HCT116 (cell line): ENCODE results near the gene SLC35B2. TPM values are rescaled to one million over a fixed set of nuclear protein-coding genes. Genes with fewer than 3 reads are reported as not detected.

Experiments used
- ATAC-seq: fragments of 200-7000 bp; cut with Tn5 transposase; 2 replicates; pipeline ENCODE4 v1.9.1; 2020; ENCODE audit warnings: mild to moderate bottlenecking, moderate library complexity
- BruUV-seq: library from RNA; stranded (reverse); fragments of 400-500 nt; replicated peaks from 2 replicates; lab custom pipeline; 2021; lab: Mats Ljungman, UMichigan
- CTCF ChIA-PET: fragments of 300-600 bp; sonication (Branson Sonifier 250); formaldehyde crosslinking; loops from one replicate; lab custom pipeline; 2021; ENCODE audit warnings: antibody characterized with exemption; lab: Charles Lee
- POLR2A ChIA-PET: fragments of 300-600, 350-600 bp; sonication (Branson Sonifier 250); formaldehyde crosslinking; loops from one replicate; lab custom pipeline; 2021; ENCODE audit warnings: antibody characterized with exemption; lab: Charles Lee
- RAD21 ChIA-PET, 2 experiments: fragments of 300-600 bp; sonication (Branson Sonifier 250); formaldehyde crosslinking; loops; one replicate each; lab custom pipeline; 2023; ENCODE audit warnings: low total read pairs in 2 of 2; ENCODE audit not compliant: uncharacterized antibody in 2 of 2, unreplicated experiment in 2 of 2, low non-redundant PET in 1 of 2; lab: Charles Lee
- DNase-seq: peaks from one replicate; pipeline ENCODE4 v3.0.0-alpha.2; 2010; ENCODE audit warnings: low read depth, low spot score
- H2AFZ ChIP-seq: fragments of 200-600 bp; shearing (Covaris generic), sonication (generic); 2 replicates; pipeline ENCODE4 v1.6.1; 2017; ENCODE audit warnings: low read depth, mixed run types, mixed read lengths, antibody characterized with exemption, low read length; ENCODE audit not compliant: poor library complexity, severe bottlenecking
- H3K27ac ChIP-seq: 2 replicates; pipeline ENCODE4 v1.5.1; 2012; ENCODE audit warnings: low read depth, low read length
- H3K27me3 ChIP-seq: fragments of 200-600 bp; sonication (generic); 2 replicates; pipeline ENCODE4 v1.6.1; 2016; ENCODE audit warnings: mixed run types, low read length, mixed read lengths; ENCODE audit not compliant: insufficient read depth
- H3K36me3 ChIP-seq, 2 experiments: fragments of 200-500 bp in 1 of 2; fragments of 200-600 bp in 1 of 2; sonication (Bioruptor generic) in 1 of 2; sonication (generic) in 1 of 2; 2 replicates each; pipeline versions ENCODE4 v1.5.1 to v1.6.1; 2014 to 2016; ENCODE audit warnings: low read length in 2 of 2, inconsistent platforms in 1 of 2, mixed read lengths in 1 of 2, mixed run types in 1 of 2; ENCODE audit not compliant: insufficient read depth in 2 of 2, control insufficient read depth in 1 of 2
- H3K4me1 ChIP-seq, 2 experiments: fragments of 200-600 bp in 1 of 2; sonication (generic) in 1 of 2; 2 replicates each; pipeline versions ENCODE4 v1.5.1 to v1.6.1; 2012 to 2017; ENCODE audit warnings: low read length in 2 of 2, inconsistent platforms in 1 of 2, mild to moderate bottlenecking in 1 of 2, mixed read lengths in 1 of 2, mixed run types in 1 of 2, moderate library complexity in 1 of 2; ENCODE audit not compliant: insufficient read depth in 2 of 2, control insufficient read depth in 1 of 2
- H3K4me2 ChIP-seq: fragments of 200-600 bp; sonication (generic); 2 replicates; pipeline ENCODE4 v1.6.1; 2017; ENCODE audit warnings: mixed run types, low read length, mixed read lengths
- H3K4me3 ChIP-seq, 2 experiments: fragments of 200-600 bp in 1 of 2; sonication (generic) in 1 of 2; replicated peaks in 1 of 2; 2 replicates each; pipeline ENCODE4 v1.5.1; 2011 to 2016; ENCODE audit warnings: low read length in 2 of 2, control low read depth in 1 of 2, low read depth in 1 of 2, mild to moderate bottlenecking in 1 of 2, mixed read lengths in 1 of 2, mixed run types in 1 of 2
- H3K79me2 ChIP-seq: fragments of 200-600 bp; sonication (generic); 2 replicates; pipeline ENCODE4 v1.6.1; 2017; ENCODE audit warnings: mild to moderate bottlenecking, mixed run types, low read length, moderate library complexity, mixed read lengths; ENCODE audit not compliant: insufficient read depth
- H3K9ac ChIP-seq: fragments of 200-600 bp; sonication (generic); 2 replicates; pipeline ENCODE4 v1.6.1; 2016; ENCODE audit warnings: low read length, mixed read lengths
- H3K9me2 ChIP-seq: fragments of 200-600 bp; sonication (generic), shearing (Covaris generic); 2 replicates; pipeline ENCODE4 v1.6.1; 2017; ENCODE audit warnings: mixed run types, mild to moderate bottlenecking, moderate library complexity; ENCODE audit not compliant: insufficient read depth
- H3K9me3 ChIP-seq, 2 experiments: fragments of 200-500 bp in 1 of 2; fragments of 200-600 bp in 1 of 2; sonication (Bioruptor generic) in 1 of 2; sonication (generic) in 1 of 2; 2 replicates each; pipeline ENCODE4 v1.6.1; 2014 to 2017; ENCODE audit warnings: low read length in 2 of 2, mixed read lengths in 2 of 2, inconsistent platforms in 1 of 2, low read depth in 1 of 2, mild to moderate bottlenecking in 1 of 2, mixed run types in 1 of 2, moderate library complexity in 1 of 2; ENCODE audit not compliant: control insufficient read depth in 1 of 2, insufficient read depth in 1 of 2
- H4K20me1 ChIP-seq: fragments of 200-600 bp; sonication (generic), shearing (Covaris generic); 2 replicates; pipeline ENCODE4 v1.6.1; 2017; ENCODE audit warnings: mixed run types, mild to moderate bottlenecking, moderate library complexity; ENCODE audit not compliant: insufficient read depth
- ATF3 ChIP-seq: IDR thresholded peaks from 2 replicates; pipeline ENCODE4 v1.6.1; 2012
- CEBPB ChIP-seq: IDR thresholded peaks from 2 replicates; pipeline ENCODE4 v1.6.1; 2012; ENCODE audit warnings: low read depth
- ELF1 ChIP-seq: IDR thresholded peaks from 2 replicates; pipeline ENCODE4 v1.6.1; 2012; ENCODE audit warnings: low read depth, borderline replicate concordance
- EZH2phosphoT487 ChIP-seq: fragments of 200-600 bp; IDR thresholded peaks from 2 replicates; pipeline ENCODE4 v1.6.1; 2018; ENCODE audit warnings: antibody characterized with exemption, borderline replicate concordance
- FOSL1 ChIP-seq: IDR thresholded peaks from 2 replicates; pipeline ENCODE4 v1.6.1; 2012; ENCODE audit warnings: low read depth
- JUND ChIP-seq: IDR thresholded peaks from 2 replicates; pipeline ENCODE4 v1.6.1; 2012
- POLR2A ChIP-seq: IDR thresholded peaks from 2 replicates; pipeline ENCODE4 v1.7.0; 2011; ENCODE audit warnings: borderline replicate concordance; ENCODE audit not compliant: insufficient read depth, insufficient read length; ENCODE audit errors: extremely low read depth
- POLR2AphosphoS5 ChIP-seq: IDR thresholded peaks from 2 replicates; pipeline ENCODE4 v1.6.1; 2011; ENCODE audit warnings: mild to moderate bottlenecking, low read depth, low read length, moderate library complexity
- RAD21 ChIP-seq: IDR thresholded peaks from 2 replicates; pipeline ENCODE4 v1.6.1; 2012; ENCODE audit warnings: low read depth, mild to moderate bottlenecking
- SIN3A ChIP-seq: IDR thresholded peaks from 2 replicates; pipeline ENCODE4 v1.6.1; 2012; ENCODE audit warnings: low read depth
- SP1 ChIP-seq: IDR thresholded peaks from 2 replicates; pipeline ENCODE4 v1.6.1; 2012; ENCODE audit warnings: low read depth
- SRF ChIP-seq: IDR thresholded peaks from 2 replicates; pipeline ENCODE4 v1.6.1; 2012; ENCODE audit warnings: low read depth
- TCF7L2 ChIP-seq: IDR thresholded peaks from 2 replicates; pipeline ENCODE4 v1.7.0; 2011; ENCODE audit warnings: borderline replicate concordance, inconsistent platforms; ENCODE audit not compliant: insufficient read depth, insufficient read length; ENCODE audit errors: extremely low read depth
- YY1 ChIP-seq: IDR thresholded peaks from 2 replicates; pipeline ENCODE4 v1.6.1; 2011; ENCODE audit warnings: low read length, low read depth, moderate library complexity, mild to moderate bottlenecking; ENCODE audit not compliant: insufficient replicate concordance; ENCODE audit errors: extremely low read depth
- ZBTB33 ChIP-seq: IDR thresholded peaks from 2 replicates; pipeline ENCODE4 v1.6.1; 2011; ENCODE audit warnings: mild to moderate bottlenecking, low read length, moderate library complexity; ENCODE audit not compliant: insufficient replicate concordance; ENCODE audit errors: extremely low read depth
- ZFX ChIP-seq: fragments of 450-650 bp; IDR thresholded peaks from 2 replicates; pipeline ENCODE4 v1.6.1; 2017
- ZNF274 ChIP-seq: fragments of 200-500 bp; sonication (Bioruptor generic); IDR thresholded peaks from 2 replicates; pipeline ENCODE4 v1.6.1; 2014; ENCODE audit warnings: mild to moderate bottlenecking, low read depth, low read length, inconsistent platforms
- intact Hi-C: fragments of 100-400 bp; cut with micrococcal nuclease; formaldehyde crosslinking; loops from 2 replicates; pipeline ENCODE4 v1.10.0; 2022
- total RNA-seq: library from RNA; stranded (reverse); gene quantifications from one replicate; pipeline ENCODE4 v1.2.1, GENCODE V29; 2021; ENCODE audit not compliant: unreplicated experiment

SLC35B2 gene
- total RNA-seq, 1 experiment from 2014 or later = 50.5 TPM

GRCh38 chr6:44272529-44272928 lies 15.2 kb upstream of the SLC35B2 start:
- Histone ChIP-seq H4K20me1 (no peaks in the 10 kb centered on the region), H3K27ac (no peak overlapping the region), H3K4me1 (peaks cover 0 to 3% of the 10 kb centered on the region in 2 experiments; a peak in 1 of 4 replicates), H3K9me2 (no peaks in the 10 kb centered on the region), H3K79me2 (no peaks in the 10 kb centered on the region), H3K27me3 (no peaks in the 10 kb centered on the region), H3K36me3 (no peaks in the 10 kb centered on the region), H2AFZ (no peak overlapping the region), H3K4me3 (no peak overlapping the region), H3K4me2 (no peak overlapping the region), H3K9me3 (no peaks in the 10 kb centered on the region), H3K9ac (no peak overlapping the region)
- ATAC-seq = no peak
- TF ChIP-seq SP1 (no peak), JUND (no peak), SIN3A (no peak), ELF1 (no peak), POLR2AphosphoS5 (no peak), ZFX (no peak)
- intact Hi-C loops = no loop called here
- ChIA-PET RAD21 (no interaction called here), POLR2A (no interaction called here), CTCF (no interaction called here)
- no TSS peak for BruUV-seq
- no peak for DNase-seq

- Histone ChIP-seq H4K20me1 (no peaks in the 10 kb centered on the region), H3K4me1 (peaks cover 0 to 3% of the 10 kb centered on the region in 2 experiments; a peak in 1 of 4 replicates), H3K4me3 (no peak overlapping the region), H3K27me3 (no peaks in the 10 kb centered on the region), H3K9me2 (no peaks in the 10 kb centered on the region), H3K4me2 (no peak overlapping the region), H3K9ac (no peak overlapping the region), H3K79me2 (no peaks in the 10 kb centered on the region), H2AFZ (no peak overlapping the region), H3K9me3 (no peaks in the 10 kb centered on the region), H3K36me3 (no peaks in the 10 kb centered on the region)
- ChIA-PET RAD21 (no interaction called here), CTCF (no interaction called here), POLR2A (no interaction called here)
- ATAC-seq = no peak
- intact Hi-C loops = no loop called here
- no TSS peak for BruUV-seq
- TF ChIP-seq SRF = no peak
- TF ChIP-seq ZBTB33 = no peak
- TF ChIP-seq SIN3A = no peak
- no peak for TF ChIP-seq ZNF274
- TF ChIP-seq ATF3 = no peak
- no peak for TF ChIP-seq CEBPB
- TF ChIP-seq RAD21 = no peak
- no peak for TF ChIP-seq POLR2AphosphoS5
- TF ChIP-seq JUND = no peak
- no peak for TF ChIP-seq ELF1
- no peak for TF ChIP-seq FOSL1
- TF ChIP-seq EZH2phosphoT487 = no peak
- no peak for TF ChIP-seq POLR2A
- no peak for TF ChIP-seq YY1
- no peak for TF ChIP-seq ZFX
- TF ChIP-seq TCF7L2 = no peak
- TF ChIP-seq, all 23 proteins: peak for 0
- no peak for DNase-seq
- H3K27ac ChIP-seq = no peak overlapping the region
These were observed 14.6 kb upstream of the SLC35B2 start for GRCh38 chr6:44271914-44272313.
